Loucy (cell line): ENCODE measurements around the gene ITPRIP.

Source experiments
- H2AFZ ChIP-seq: fragments of 200-600 bp; sonication (generic); 2 replicates; pipeline ENCODE4 v1.6.0; 2016; ENCODE audit warnings: antibody characterized with exemption, mild to moderate bottlenecking, low read length, moderate library complexity
- H3F3A ChIP-seq: fragments of 200-600 bp; 2 replicates; pipeline ENCODE4 v1.6.0; 2016; ENCODE audit warnings: antibody characterized with exemption, low read depth, mild to moderate bottlenecking
- H3K27me3 ChIP-seq: fragments of 200-600 bp; sonication (generic); 2 replicates; pipeline ENCODE4 v1.6.1; 2014; ENCODE audit warnings: low read length, mild to moderate bottlenecking; ENCODE audit not compliant: insufficient read depth, poor library complexity, severe bottlenecking
- H3K36me3 ChIP-seq: fragments of 200-600 bp; sonication (generic); 2 replicates; pipeline ENCODE4 v1.6.1; 2016; ENCODE audit warnings: low read length; ENCODE audit not compliant: insufficient read depth
- H3K4me1 ChIP-seq: fragments of 200-600 bp; sonication (generic); 2 replicates; pipeline ENCODE4 v1.5.1; 2014; ENCODE audit warnings: low read length, mild to moderate bottlenecking; ENCODE audit not compliant: insufficient read depth, poor library complexity, severe bottlenecking
- H3K4me2 ChIP-seq: fragments of 200-600 bp; sonication (generic); 2 replicates; pipeline ENCODE4 v1.6.0; 2014; ENCODE audit warnings: antibody characterized with exemption, low read length, low read depth, mild to moderate bottlenecking; ENCODE audit not compliant: poor library complexity, severe bottlenecking
- H3K4me3 ChIP-seq: fragments of 200-600 bp; sonication (generic); 2 replicates; pipeline ENCODE4 v1.5.1; 2014; ENCODE audit warnings: low read length, mild to moderate bottlenecking, mixed read lengths; ENCODE audit not compliant: poor library complexity, severe bottlenecking
- H3K79me2 ChIP-seq: fragments of 200-600 bp; sonication (generic); 2 replicates; pipeline ENCODE4 v1.6.1; 2014; ENCODE audit warnings: low read length; ENCODE audit not compliant: insufficient read depth
- H3K9ac ChIP-seq: fragments of 200-600 bp; sonication (generic); 2 replicates; pipeline ENCODE4 v1.6.0; 2014; ENCODE audit warnings: mild to moderate bottlenecking, low read depth, low read length, moderate library complexity; ENCODE audit not compliant: poor library complexity, severe bottlenecking
- H3K9me2 ChIP-seq: fragments of 200-600 bp; sonication (generic); replicated peaks from 2 replicates; pipeline ENCODE4 v1.6.1; 2016; ENCODE audit warnings: low read depth, low read length, mixed read lengths
- H3K9me3 ChIP-seq: fragments of 200-600 bp; sonication (generic); 2 replicates; pipeline ENCODE4 v1.6.1; 2014; ENCODE audit warnings: mild to moderate bottlenecking, antibody characterized with exemption, low read length, low read depth; ENCODE audit not compliant: insufficient read depth
- H4K20me1 ChIP-seq: fragments of 200-600 bp; sonication (generic); 2 replicates; pipeline ENCODE4 v1.6.0; 2014; ENCODE audit warnings: antibody characterized with exemption, low read length, mild to moderate bottlenecking; ENCODE audit not compliant: insufficient read depth, poor library complexity, severe bottlenecking
- EZH2phosphoT487 ChIP-seq: fragments of 200-600 bp; IDR thresholded peaks from 2 replicates; pipeline ENCODE4 v1.6.1; 2018; ENCODE audit warnings: antibody characterized with exemption, mild to moderate bottlenecking, moderate library complexity, borderline replicate concordance
- TF ChIP-seq, protein P1 (sequence below): fragments of 200-600 bp; sonication (generic); conservative IDR thresholded peaks from 2 replicates; pipeline ENCODE4 v1.5.1; 2014; ENCODE audit warnings: mild to moderate bottlenecking, antibody characterized with exemption, low read length

ITPRIP gene

DNA sequence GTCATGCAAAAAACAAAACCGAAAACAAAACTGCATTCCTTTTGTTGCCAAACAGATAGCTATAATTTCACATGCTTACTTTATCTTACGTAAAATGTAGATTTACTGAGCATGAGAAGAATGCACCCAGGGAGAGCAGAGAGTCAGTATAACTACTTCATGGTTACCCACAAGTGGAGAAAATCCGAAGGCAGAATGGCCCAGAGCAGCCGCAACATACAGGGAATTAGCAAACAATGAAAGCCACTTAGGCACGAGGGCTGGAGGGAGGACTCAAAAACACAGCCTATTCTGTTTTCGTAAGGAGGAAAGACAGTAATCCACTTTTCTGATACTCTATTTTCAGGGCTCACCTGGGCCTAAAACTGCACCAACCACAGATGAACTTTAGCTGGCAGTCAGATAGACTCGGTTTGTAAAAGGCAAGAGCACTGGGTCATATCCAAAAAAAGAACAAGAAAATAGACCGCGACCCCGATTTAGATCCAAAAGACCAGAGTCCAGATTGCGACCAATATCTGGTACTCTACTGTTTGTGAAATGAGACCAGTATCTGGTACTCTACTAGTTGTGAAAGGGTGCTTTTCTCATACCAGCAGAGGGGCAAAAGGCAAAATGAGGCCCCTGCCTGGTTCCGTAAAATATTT is 1.3 kb downstream of the ITPRIP start:
- Histone ChIP-seq H3K4me1 (peaks cover 69% of the 10 kb centered on the region), H3F3A (no peaks in the 10 kb centered on the region), H3K36me3 (no peaks in the 10 kb centered on the region), H3K9ac (peak overlapping the region; percentile 90), H4K20me1 (peaks cover 54% of the 10 kb centered on the region), H3K4me3 (peak overlapping the region; percentile 99), H3K4me2 (peak overlapping the region; percentile 85), H3K79me2 (peaks cover 64% of the 10 kb centered on the region), H2AFZ (no peak overlapping the region), H3K9me2 (no peaks in the 10 kb centered on the region), H3K9me3 (no peaks in the 10 kb centered on the region), H3K27me3 (no peaks in the 10 kb centered on the region)
- TF ChIP-seq, protein P1, sequence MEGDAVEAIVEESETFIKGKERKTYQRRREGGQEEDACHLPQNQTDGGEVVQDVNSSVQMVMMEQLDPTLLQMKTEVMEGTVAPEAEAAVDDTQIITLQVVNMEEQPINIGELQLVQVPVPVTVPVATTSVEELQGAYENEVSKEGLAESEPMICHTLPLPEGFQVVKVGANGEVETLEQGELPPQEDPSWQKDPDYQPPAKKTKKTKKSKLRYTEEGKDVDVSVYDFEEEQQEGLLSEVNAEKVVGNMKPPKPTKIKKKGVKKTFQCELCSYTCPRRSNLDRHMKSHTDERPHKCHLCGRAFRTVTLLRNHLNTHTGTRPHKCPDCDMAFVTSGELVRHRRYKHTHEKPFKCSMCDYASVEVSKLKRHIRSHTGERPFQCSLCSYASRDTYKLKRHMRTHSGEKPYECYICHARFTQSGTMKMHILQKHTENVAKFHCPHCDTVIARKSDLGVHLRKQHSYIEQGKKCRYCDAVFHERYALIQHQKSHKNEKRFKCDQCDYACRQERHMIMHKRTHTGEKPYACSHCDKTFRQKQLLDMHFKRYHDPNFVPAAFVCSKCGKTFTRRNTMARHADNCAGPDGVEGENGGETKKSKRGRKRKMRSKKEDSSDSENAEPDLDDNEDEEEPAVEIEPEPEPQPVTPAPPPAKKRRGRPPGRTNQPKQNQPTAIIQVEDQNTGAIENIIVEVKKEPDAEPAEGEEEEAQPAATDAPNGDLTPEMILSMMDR, result no peak

DNA sequence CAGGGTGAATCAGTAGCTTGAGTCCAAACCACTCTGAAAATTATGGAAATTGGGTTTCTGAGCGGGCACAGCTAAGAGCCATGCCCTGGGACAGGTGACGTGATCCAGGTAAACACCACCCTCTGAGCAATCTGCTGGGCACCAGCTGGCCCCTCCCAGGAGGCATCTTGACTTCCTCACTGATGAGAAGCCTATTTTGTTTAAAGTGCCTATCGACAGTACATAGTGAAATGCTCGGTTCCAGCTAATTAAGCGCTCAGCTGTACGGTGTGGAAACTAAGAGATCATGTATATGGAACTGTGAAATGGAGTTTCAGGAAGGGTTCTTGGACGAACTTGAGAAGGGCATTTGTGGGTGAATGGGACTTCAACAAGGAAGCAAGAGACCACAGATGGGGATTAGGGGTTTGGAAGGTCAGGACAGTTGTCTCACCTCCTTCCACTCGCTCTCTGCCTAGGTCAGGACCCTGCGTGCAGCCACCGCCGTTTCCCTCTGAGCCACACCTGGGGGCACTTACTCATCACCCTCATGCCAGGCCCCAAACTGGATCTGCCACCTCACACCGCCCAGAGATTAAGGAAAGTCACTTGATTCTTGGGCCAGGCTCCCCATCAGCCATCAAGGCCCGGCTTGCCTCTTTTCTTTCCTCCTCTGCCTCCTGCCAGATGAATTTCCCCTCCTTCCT is 3.2 kb downstream of the ITPRIP start:
- H3K9me2 ChIP-seq, result no peaks in the 10 kb centered on the region
- H3F3A ChIP-seq, result no peaks in the 10 kb centered on the region
- H2AFZ ChIP-seq, result no peak overlapping the region
- no peaks in the 10 kb centered on the region for H3K27me3 ChIP-seq
- H3K4me1 ChIP-seq, result peaks cover 81% of the 10 kb centered on the region
- H3K79me2 ChIP-seq, result peaks cover 83% of the 10 kb centered on the region
- H3K9me3 ChIP-seq, result no peaks in the 10 kb centered on the region
- H4K20me1 ChIP-seq, result peaks cover 68% of the 10 kb centered on the region
- H3K36me3 ChIP-seq, result no peaks in the 10 kb centered on the region; the same call in 1 of the 2 replicates
- TF ChIP-seq, protein P1, result no peak
- TF ChIP-seq EZH2phosphoT487, result no peak
- H3K4me3 ChIP-seq, result peak overlapping the region; percentile 99
- peak overlapping the region; percentile 90 for H3K9ac ChIP-seq
- H3K4me2 ChIP-seq, result peak overlapping the region; percentile 85

DNA sequence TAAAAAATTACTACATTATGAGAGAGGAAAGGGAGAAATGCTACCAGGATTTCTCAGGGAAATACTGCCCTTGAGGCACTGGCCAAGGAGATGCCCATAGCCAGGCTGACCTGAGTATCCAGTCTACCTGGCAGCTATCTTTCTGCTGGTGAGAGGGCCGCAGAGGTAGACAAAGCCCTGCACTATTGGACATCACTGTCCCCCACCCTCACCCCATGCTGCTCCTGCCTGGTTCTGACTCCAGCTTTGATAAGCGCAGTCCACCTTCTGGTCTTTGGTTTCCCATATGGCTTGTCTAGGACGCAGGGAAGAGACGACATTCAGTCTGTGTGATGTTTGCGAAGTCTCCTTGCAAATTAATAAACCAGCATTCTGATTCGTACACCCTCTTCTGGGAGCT is 3.7 kb downstream of the ITPRIP start:
- Histone ChIP-seq H3K79me2 (peaks cover 87% of the 10 kb centered on the region), H3K36me3 (no peaks in the 10 kb centered on the region; the same call in 1 of the 2 replicates), H4K20me1 (peaks cover 68% of the 10 kb centered on the region), H3F3A (no peaks in the 10 kb centered on the region), H3K9me2 (no peaks in the 10 kb centered on the region), H3K9ac (peak overlapping the region; percentile 90), H3K4me1 (peaks cover 82% of the 10 kb centered on the region), H3K9me3 (no peaks in the 10 kb centered on the region), H3K4me3 (peak overlapping the region; percentile 99), H3K4me2 (peak overlapping the region; percentile 85), H3K27me3 (no peaks in the 10 kb centered on the region), H2AFZ (no peak overlapping the region)
- TF ChIP-seq, protein P1, result no peak
- TF ChIP-seq EZH2phosphoT487, result no peak
